ENCODE results near the gene LRCOL1.

The LRCOL1 gene

GRCh38 chr12:132610051-132610759 is at the start of gene LRCOL1:
Gene LRCOL1, minus strand, starts transcription at chr12:132610582. Its CDS starts 4,331 bp downstream, at chr12:132606251.
- no peak within 1 kb of the TSS for H2AFZ ChIP-seq (ENCODE audit: low read depth, low read length, severe bottlenecking)
- no peak within 1 kb of the TSS for H3K27ac ChIP-seq (ENCODE audit: low read depth, low read length)
- no peaks in the 10 kb centered on the region for H3K9me2 ChIP-seq (replicated peaks; ENCODE audit: insufficient read depth, low read length)
- no peaks in the 10 kb centered on the region for H4K20me1 ChIP-seq (ENCODE audit: low read depth, low read length)
- no peaks in the 10 kb centered on the region for H3K27me3 ChIP-seq (ENCODE audit: low read length)
- H3K9ac ChIP-seq (ENCODE audit: low read length) = no peak within 1 kb of the TSS
- no peaks in the 10 kb centered on the region; the same call in 1 of the 2 replicates for H3K9me3 ChIP-seq (ENCODE audit: insufficient read depth, low read length)
- no peak within 1 kb of the TSS for H3K4me2 ChIP-seq (ENCODE audit: low read depth, low read length, poor library complexity, severe bottlenecking)
- no peaks in the 10 kb centered on the region for H3F3A ChIP-seq (ENCODE audit: insufficient read depth)
- no peaks in the 10 kb centered on the region for H3K79me2 ChIP-seq (ENCODE audit: insufficient read depth, low read length)
- no peak within 1 kb of the TSS for H3K4me3 ChIP-seq (ENCODE audit: insufficient read depth, low read length, poor library complexity, severe bottlenecking)
- no peaks in the 10 kb centered on the region for H3K36me3 ChIP-seq (ENCODE audit: low read length)
- TF ChIP-seq, protein P1, sequence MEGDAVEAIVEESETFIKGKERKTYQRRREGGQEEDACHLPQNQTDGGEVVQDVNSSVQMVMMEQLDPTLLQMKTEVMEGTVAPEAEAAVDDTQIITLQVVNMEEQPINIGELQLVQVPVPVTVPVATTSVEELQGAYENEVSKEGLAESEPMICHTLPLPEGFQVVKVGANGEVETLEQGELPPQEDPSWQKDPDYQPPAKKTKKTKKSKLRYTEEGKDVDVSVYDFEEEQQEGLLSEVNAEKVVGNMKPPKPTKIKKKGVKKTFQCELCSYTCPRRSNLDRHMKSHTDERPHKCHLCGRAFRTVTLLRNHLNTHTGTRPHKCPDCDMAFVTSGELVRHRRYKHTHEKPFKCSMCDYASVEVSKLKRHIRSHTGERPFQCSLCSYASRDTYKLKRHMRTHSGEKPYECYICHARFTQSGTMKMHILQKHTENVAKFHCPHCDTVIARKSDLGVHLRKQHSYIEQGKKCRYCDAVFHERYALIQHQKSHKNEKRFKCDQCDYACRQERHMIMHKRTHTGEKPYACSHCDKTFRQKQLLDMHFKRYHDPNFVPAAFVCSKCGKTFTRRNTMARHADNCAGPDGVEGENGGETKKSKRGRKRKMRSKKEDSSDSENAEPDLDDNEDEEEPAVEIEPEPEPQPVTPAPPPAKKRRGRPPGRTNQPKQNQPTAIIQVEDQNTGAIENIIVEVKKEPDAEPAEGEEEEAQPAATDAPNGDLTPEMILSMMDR (IDR thresholded peaks at IDR 0.05; ENCODE audit: insufficient read depth, low read length, poor library complexity, severe bottlenecking) = no peak
- no peak for TF ChIP-seq EZH2phosphoT487 (conservative IDR thresholded peaks at IDR 0.05; ENCODE audit: low read length)

- Histone ChIP-seq H3K9me3 (ENCODE audit: insufficient read depth, low read length) (no peaks in the 10 kb centered on the region), H3K4me2 (ENCODE audit: low read depth, low read length, poor library complexity, severe bottlenecking) (no peak overlapping the region), H3K36me3 (ENCODE audit: low read length) (peaks cover 42% of the 10 kb centered on the region), H4K20me1 (ENCODE audit: low read depth, low read length) (no peaks in the 10 kb centered on the region), H3K4me3 (ENCODE audit: insufficient read depth, low read length, poor library complexity, severe bottlenecking) (no peak overlapping the region), H2AFZ (ENCODE audit: low read depth, low read length, severe bottlenecking) (no peak overlapping the region), H3K9me2 (replicated peaks; ENCODE audit: insufficient read depth, low read length) (no peaks in the 10 kb centered on the region), H3F3A (ENCODE audit: insufficient read depth) (no peaks in the 10 kb centered on the region), H3K9ac (ENCODE audit: low read length) (no peak overlapping the region), H3K27ac (ENCODE audit: low read depth, low read length) (no peak overlapping the region), H3K27me3 (ENCODE audit: low read length) (no peaks in the 10 kb centered on the region), H3K79me2 (ENCODE audit: insufficient read depth, low read length) (no peaks in the 10 kb centered on the region)
- TF ChIP-seq, protein P1 (IDR thresholded peaks at IDR 0.05; ENCODE audit: insufficient read depth, low read length, poor library complexity, severe bottlenecking) = no peak
- TF ChIP-seq EZH2phosphoT487 (conservative IDR thresholded peaks at IDR 0.05; ENCODE audit: low read length) = no peak
These were observed 49.7 kb upstream of the LRCOL1 start for GRCh38 chr12:132660052-132660451.

DNA sequence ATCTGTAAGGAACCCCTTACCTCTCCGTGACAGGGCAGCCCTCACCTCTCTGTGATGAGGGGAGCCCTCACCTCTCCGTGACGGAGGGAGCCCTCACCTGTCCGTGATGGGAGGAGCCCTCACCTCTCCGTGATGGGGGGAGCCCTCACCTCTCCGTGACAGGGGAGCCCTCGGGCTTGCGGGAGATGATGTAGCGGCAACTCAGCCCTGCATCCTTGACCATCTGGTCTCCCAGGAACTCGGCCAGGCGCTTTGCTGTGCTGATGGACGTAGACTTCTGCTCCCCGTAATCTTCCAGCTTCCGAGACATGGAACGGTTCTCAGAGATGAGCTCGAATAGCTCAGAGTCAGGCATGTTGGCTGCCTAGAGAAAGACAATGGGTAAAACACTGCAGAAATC is 48.8 kb upstream of the LRCOL1 start:
- Histone ChIP-seq H3K9me3 (ENCODE audit: insufficient read depth, low read length) (no peaks in the 10 kb centered on the region), H4K20me1 (ENCODE audit: low read depth, low read length) (no peaks in the 10 kb centered on the region), H3K27me3 (ENCODE audit: low read length) (no peaks in the 10 kb centered on the region), H3K27ac (ENCODE audit: low read depth, low read length) (no peak overlapping the region), H3K36me3 (ENCODE audit: low read length) (peaks cover 49% of the 10 kb centered on the region), H3F3A (ENCODE audit: insufficient read depth) (no peaks in the 10 kb centered on the region), H3K9ac (ENCODE audit: low read length) (no peak overlapping the region), H3K4me2 (ENCODE audit: low read depth, low read length, poor library complexity, severe bottlenecking) (no peak overlapping the region), H3K79me2 (ENCODE audit: insufficient read depth, low read length) (no peaks in the 10 kb centered on the region), H3K9me2 (replicated peaks; ENCODE audit: insufficient read depth, low read length) (no peaks in the 10 kb centered on the region), H3K4me3 (ENCODE audit: insufficient read depth, low read length, poor library complexity, severe bottlenecking) (no peak overlapping the region), H2AFZ (ENCODE audit: low read depth, low read length, severe bottlenecking) (no peak overlapping the region)
- no peak for TF ChIP-seq EZH2phosphoT487 (conservative IDR thresholded peaks at IDR 0.05; ENCODE audit: low read length)
- TF ChIP-seq, protein P1 (IDR thresholded peaks at IDR 0.05; ENCODE audit: insufficient read depth, low read length, poor library complexity, severe bottlenecking) = no peak
